HEK293 (cell line): ENCODE results near the gene ADAMTSL3.

Experiments
- CTCF ChIP-seq: fragments of 450-650 bp; formaldehyde crosslinking; IDR thresholded peaks from 2 replicates; pipeline ENCODE4 v1.5.1; 2016; ENCODE audit warnings: missing biosample characterization, missing genetic modification characterization
- PRDM1 ChIP-seq: fragments of 450-650 bp; formaldehyde crosslinking; IDR thresholded peaks from 2 replicates; pipeline ENCODE4; 2016; ENCODE audit warnings: missing biosample characterization, missing genetic modification characterization
- PRDM4 ChIP-seq: fragments of 450-650 bp; formaldehyde crosslinking; IDR thresholded peaks from 2 replicates; pipeline ENCODE4 v1.5.1; 2017; ENCODE audit warnings: missing biosample characterization, missing genetic modification characterization
- SETDB1 ChIP-seq: IDR thresholded peaks from one replicate; pipeline ENCODE4 v1.6.1; 2017; ENCODE audit warnings: mild to moderate bottlenecking, low read length, moderate library complexity, mixed read lengths; ENCODE audit not compliant: insufficient read length
- SP7 ChIP-seq: fragments of 450-650 bp; formaldehyde crosslinking; IDR thresholded peaks from 2 replicates; pipeline ENCODE4 v1.5.1; 2016; ENCODE audit warnings: missing biosample characterization, missing genetic modification characterization
- ZBTB8A ChIP-seq: fragments of 450-650 bp; formaldehyde crosslinking; IDR thresholded peaks from 2 replicates; pipeline ENCODE4 v1.5.1; 2016; ENCODE audit warnings: missing biosample characterization, missing genetic modification characterization
- ZNF121 ChIP-seq: fragments of 450-650 bp; formaldehyde crosslinking; IDR thresholded peaks from 2 replicates; pipeline ENCODE4 v1.5.1; 2016; ENCODE audit warnings: missing biosample characterization, missing genetic modification characterization
- ZNF239 ChIP-seq: fragments of 450-650 bp; formaldehyde crosslinking; IDR thresholded peaks from 2 replicates; pipeline ENCODE4 v1.5.1; 2016; ENCODE audit warnings: missing biosample characterization, missing genetic modification characterization
- ZNF362 ChIP-seq: fragments of 450-650 bp; formaldehyde crosslinking; IDR thresholded peaks from 2 replicates; pipeline ENCODE4 v1.5.1; 2016; ENCODE audit warnings: missing biosample characterization, missing genetic modification characterization
- ZNF394 ChIP-seq: fragments of 450-650 bp; formaldehyde crosslinking; IDR thresholded peaks from 2 replicates; pipeline ENCODE4 v1.5.1; 2016; ENCODE audit warnings: missing biosample characterization, missing genetic modification characterization, mild to moderate bottlenecking, moderate library complexity, borderline replicate concordance
- ZNF510 ChIP-seq: fragments of 450-650 bp; formaldehyde crosslinking; IDR thresholded peaks from 2 replicates; pipeline ENCODE4 v1.5.1; 2018; ENCODE audit warnings: mild to moderate bottlenecking, missing genetic modification characterization, missing biosample characterization; ENCODE audit not compliant: insufficient replicate concordance
- ZNF558 ChIP-seq: fragments of 450-650 bp; formaldehyde crosslinking; IDR thresholded peaks from 2 replicates; pipeline ENCODE4 v1.5.1; 2016; ENCODE audit warnings: missing biosample characterization, missing genetic modification characterization
- ZNF76 ChIP-seq: fragments of 450-650 bp; formaldehyde crosslinking; IDR thresholded peaks from 2 replicates; pipeline ENCODE4; 2016; ENCODE audit warnings: low read depth, missing biosample characterization, missing genetic modification characterization, borderline replicate concordance
- ZSCAN30 ChIP-seq: fragments of 450-650 bp; IDR thresholded peaks from 2 replicates; pipeline ENCODE4 v1.5.1; 2018; ENCODE audit warnings: missing biosample characterization, mild to moderate bottlenecking, missing genetic modification characterization, moderate library complexity

GRCh38 chr15:83604549-83604948 is 49.4 kb upstream of the ADAMTSL3 start:
- TF ChIP-seq PRDM1 (tag by site-specific recombination), result no peak
- TF ChIP-seq ZNF76 (tag by site-specific recombination), result no peak
- no peak for TF ChIP-seq ZNF394
- no peak for TF ChIP-seq ZNF510
- TF ChIP-seq CTCF, result no peak
- no peak for TF ChIP-seq ZNF121 (tag by site-specific recombination)
- no peak for TF ChIP-seq ZNF558 (tag by site-specific recombination)
- TF ChIP-seq ZNF239, result no peak
- TF ChIP-seq SETDB1, result no peak
- no peak for TF ChIP-seq ZSCAN30 (tag by site-specific recombination)
- no peak for TF ChIP-seq PRDM4 (tag by site-specific recombination)
- no peak for TF ChIP-seq ZBTB8A
- no peak for TF ChIP-seq ZNF362 (tag by site-specific recombination)
- TF ChIP-seq SP7 (tag by site-specific recombination), result no peak
